Sigmoid colon (tissue), 4 donors: ENCODE data around the gene ASS1.

Experiments
- POLR2AphosphoS5 ChIP-seq, 4 donors: sonication (generic); formaldehyde crosslinking; IDR thresholded peaks; one replicate each; pipeline ENCODE4 v1.6.1; 2017; ENCODE audit warnings: antibody characterized with exemption in 4 of 4
- TF ChIP-seq, protein P1 (sequence below), 4 experiments: fragments of 450-650 bp in 3 of 4; fragments of 200-600 bp in 1 of 4; IDR thresholded peaks; one replicate each; pipeline ENCODE4 v1.5.1; 2016 to 2019; ENCODE audit warnings: antibody characterized with exemption in 4 of 4, mild to moderate bottlenecking in 3 of 4, moderate library complexity in 2 of 4

DNA sequence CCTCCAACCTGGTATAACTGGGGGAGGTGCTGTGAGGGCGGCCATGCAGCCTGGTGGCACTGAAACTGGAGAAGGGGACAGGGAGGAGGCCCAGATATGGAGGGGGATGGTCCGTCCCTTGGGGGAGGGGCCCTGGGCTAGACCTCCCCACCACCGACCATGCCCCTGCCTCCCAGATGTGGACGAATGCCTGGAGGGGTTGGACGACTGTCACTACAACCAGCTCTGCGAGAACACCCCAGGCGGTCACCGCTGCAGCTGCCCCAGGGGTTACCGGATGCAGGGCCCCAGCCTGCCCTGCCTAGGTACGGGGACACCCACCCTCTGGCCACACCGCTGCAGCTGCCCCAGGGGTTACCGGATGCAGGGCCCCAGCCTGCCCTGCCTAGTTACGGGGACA is 15.4 kb upstream of the ASS1 start:
- TF ChIP-seq, protein P1, sequence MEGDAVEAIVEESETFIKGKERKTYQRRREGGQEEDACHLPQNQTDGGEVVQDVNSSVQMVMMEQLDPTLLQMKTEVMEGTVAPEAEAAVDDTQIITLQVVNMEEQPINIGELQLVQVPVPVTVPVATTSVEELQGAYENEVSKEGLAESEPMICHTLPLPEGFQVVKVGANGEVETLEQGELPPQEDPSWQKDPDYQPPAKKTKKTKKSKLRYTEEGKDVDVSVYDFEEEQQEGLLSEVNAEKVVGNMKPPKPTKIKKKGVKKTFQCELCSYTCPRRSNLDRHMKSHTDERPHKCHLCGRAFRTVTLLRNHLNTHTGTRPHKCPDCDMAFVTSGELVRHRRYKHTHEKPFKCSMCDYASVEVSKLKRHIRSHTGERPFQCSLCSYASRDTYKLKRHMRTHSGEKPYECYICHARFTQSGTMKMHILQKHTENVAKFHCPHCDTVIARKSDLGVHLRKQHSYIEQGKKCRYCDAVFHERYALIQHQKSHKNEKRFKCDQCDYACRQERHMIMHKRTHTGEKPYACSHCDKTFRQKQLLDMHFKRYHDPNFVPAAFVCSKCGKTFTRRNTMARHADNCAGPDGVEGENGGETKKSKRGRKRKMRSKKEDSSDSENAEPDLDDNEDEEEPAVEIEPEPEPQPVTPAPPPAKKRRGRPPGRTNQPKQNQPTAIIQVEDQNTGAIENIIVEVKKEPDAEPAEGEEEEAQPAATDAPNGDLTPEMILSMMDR (IDR thresholded peaks at IDR 0.05) = no peak
- TF ChIP-seq POLR2AphosphoS5 (IDR thresholded peaks at IDR 0.05) = no peak
